Measurements from ENCODE around the gene ARCN1. TPM values are rescaled to one million over a fixed set of nuclear protein-coding genes. Genes with fewer than 3 reads are reported as not detected.

ARCN1 gene
- total RNA-seq, 1 donor from 2014 or later: 122 TPM

DNA sequence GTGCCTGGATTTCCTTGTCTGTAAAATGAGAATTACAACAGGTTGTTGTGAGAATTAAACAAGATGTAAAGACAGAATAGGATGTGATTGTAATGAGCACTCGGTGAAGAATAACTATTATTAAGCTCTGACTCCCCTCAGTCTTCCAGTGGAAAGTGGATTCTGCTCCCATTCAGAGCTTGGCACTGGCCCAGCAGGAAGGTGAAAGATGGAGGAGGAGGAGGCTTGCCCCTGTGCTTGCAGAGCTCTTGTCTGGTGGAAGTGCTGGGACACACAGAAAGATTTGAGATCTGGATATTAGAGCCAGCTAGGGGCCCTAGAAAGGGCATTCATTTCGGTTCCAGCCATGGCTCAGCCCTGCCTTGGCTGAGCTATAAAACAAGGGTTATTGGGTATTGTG lies 63.4 kb downstream of the ARCN1 start:
- H3K4me1 ChIP-seq: peaks cover 45% of the 10 kb centered on the region
- DNase-seq: no peak
- H3K9me3 ChIP-seq: no peaks in the 10 kb centered on the region
- no peak for ATAC-seq
- H3K27ac ChIP-seq: peak overlapping the region; percentile 76
- H3K27me3 ChIP-seq (ENCODE audit: low read depth): no peaks in the 10 kb centered on the region
- H3K4me3 ChIP-seq: no peak overlapping the region
- no peak for TF ChIP-seq CTCF (IDR thresholded peaks at IDR 0.05)
- intact Hi-C loops (cut with DNase I): no loop called here
- H3K36me3 ChIP-seq: peaks cover 71% of the 10 kb centered on the region

DNA sequence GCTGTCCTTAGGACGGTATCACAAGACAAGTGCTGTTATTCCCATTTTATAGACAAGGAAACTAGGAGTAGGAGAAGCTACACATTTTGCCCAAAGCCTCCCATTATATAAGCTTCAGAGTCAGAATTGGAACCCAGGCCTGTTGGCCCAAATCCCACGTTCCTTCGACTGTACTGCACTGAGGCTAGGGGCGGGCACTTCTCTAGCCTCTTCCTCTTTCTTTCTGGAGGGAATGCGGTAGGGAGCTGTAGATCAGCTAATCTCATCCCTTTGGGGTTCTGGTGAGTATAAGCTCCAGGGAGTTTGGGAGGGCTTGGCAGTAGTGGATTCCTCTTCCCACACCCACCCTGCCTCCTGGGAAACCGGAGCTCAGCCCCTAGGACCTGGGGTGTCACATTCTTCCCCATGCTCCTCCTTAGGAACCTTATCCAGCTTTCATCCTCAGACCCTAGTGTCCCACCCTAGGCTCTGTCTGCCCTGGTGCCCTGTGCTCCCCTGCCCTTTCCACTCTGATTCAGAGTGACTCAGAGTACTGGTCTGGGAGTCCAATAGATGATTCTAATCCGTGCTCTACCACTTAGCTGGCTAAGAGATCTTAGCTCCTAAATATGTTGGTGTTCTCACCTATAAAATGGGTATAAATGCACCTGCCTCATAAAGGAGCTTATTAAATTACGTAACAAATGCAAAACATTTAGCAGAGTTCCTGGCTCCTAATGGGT lies 64.5 kb downstream of the ARCN1 start:
- Histone ChIP-seq H3K27ac (no peak overlapping the region), H3K36me3 (peaks cover 72% of the 10 kb centered on the region), H3K4me1 (peaks cover 35% of the 10 kb centered on the region), H3K27me3 (ENCODE audit: low read depth) (no peaks in the 10 kb centered on the region), H3K9me3 (no peaks in the 10 kb centered on the region), H3K4me3 (no peak overlapping the region)
- DNase-seq (no peak), ATAC-seq (no peak)
- no peak for TF ChIP-seq CTCF (IDR thresholded peaks at IDR 0.05)
- intact Hi-C loops (cut with DNase I): no loop called here

- Histone ChIP-seq H3K4me1 (peaks cover 20% of the 10 kb centered on the region), H3K36me3 (peaks cover 83% of the 10 kb centered on the region)
- intact Hi-C loops (cut with DNase I): no loop called here
Observed at GRCh38 chr11:118638726-118639125, 66.5 kb downstream of the ARCN1 start.

GRCh38 chr11:118639899-118640298 lies 67.7 kb downstream of the ARCN1 start:
- TF ChIP-seq CTCF (IDR thresholded peaks at IDR 0.05): no peak
- no peaks in the 10 kb centered on the region for H3K27me3 ChIP-seq (ENCODE audit: low read depth)
- H3K36me3 ChIP-seq: peaks cover 94% of the 10 kb centered on the region
- peaks cover 10% of the 10 kb centered on the region for H3K4me1 ChIP-seq
- DNase-seq: no peak
- no peaks in the 10 kb centered on the region for H3K9me3 ChIP-seq
- no peak overlapping the region for H3K4me3 ChIP-seq
- no peak for ATAC-seq
- intact Hi-C loops (cut with DNase I): no loop called here
- no peak overlapping the region for H3K27ac ChIP-seq

More at GRCh38 chr11:118638726-118639125, 66.5 kb downstream of the ARCN1 start:
- DNase-seq: no peak
- Histone ChIP-seq H3K9me3 (no peaks in the 10 kb centered on the region), H3K4me3 (no peak overlapping the region), H3K27ac (no peak overlapping the region), H3K27me3 (ENCODE audit: low read depth) (no peaks in the 10 kb centered on the region)
- ATAC-seq: no peak
- TF ChIP-seq CTCF (IDR thresholded peaks at IDR 0.05): no peak

GRCh38 chr11:118640332-118641154 lies 68.3 kb downstream of the ARCN1 start:
- peaks cover 94% of the 10 kb centered on the region for H3K36me3 ChIP-seq

More at GRCh38 chr11:118640332-118641154, 68.3 kb downstream of the ARCN1 start:
- H3K4me3 ChIP-seq: no peak overlapping the region
- ATAC-seq (peak in 1 of 2 donors; percentile 10), DNase-seq (no peak)
- TF ChIP-seq CTCF (IDR thresholded peaks at IDR 0.05): no peak
- H3K27me3 ChIP-seq (ENCODE audit: low read depth): no peaks in the 10 kb centered on the region
- no peaks in the 10 kb centered on the region for H3K9me3 ChIP-seq
- intact Hi-C loops (cut with DNase I): no loop called here
- H3K27ac ChIP-seq: no peak overlapping the region
- H3K4me1 ChIP-seq: peaks cover 4% of the 10 kb centered on the region
